Psoas muscle (tissue), 8 donors: ENCODE data around the gene RNF212. TPM values are rescaled to one million over a fixed set of nuclear protein-coding genes. Genes with fewer than 3 reads are reported as not detected.

Source experiments
- ATAC-seq, 4 donors: fragments of 200-7000 bp; cut with Tn5 transposase; one replicate each; pipeline ENCODE4 v1.9.1; 2020; ENCODE audit warnings: moderate library complexity in 3 of 4, mild to moderate bottlenecking in 2 of 4
- DNase-seq, 2 donors: peaks; one replicate each; pipeline ENCODE4 v3.0.0-alpha.2; 2020
- H3K27ac ChIP-seq: fragments of 200-600 bp; one replicate; pipeline ENCODE4 v1.8.0; 2022
- H3K27me3 ChIP-seq, 3 donors: fragments of 200-600 bp in 1 of 3; one replicate each; pipeline versions ENCODE4 v1.6.1 to v1.8.0; 2013 to 2022; ENCODE audit warnings: low read length in 2 of 3, mild to moderate bottlenecking in 2 of 3, moderate library complexity in 1 of 3; ENCODE audit not compliant: insufficient read depth in 3 of 3
- H3K36me3 ChIP-seq, 2 donors: fragments of 200-600 bp in 1 of 2; one replicate each; pipeline versions ENCODE4 v1.6.1 to v1.8.0; 2013 to 2022; ENCODE audit warnings: low read depth in 1 of 2, mild to moderate bottlenecking in 1 of 2, moderate library complexity in 1 of 2; ENCODE audit not compliant: insufficient read depth in 1 of 2
- H3K4me1 ChIP-seq: fragments of 200-600 bp; one replicate; pipeline ENCODE4 v1.8.0; 2022
- H3K4me3 ChIP-seq: fragments of 200-600 bp; one replicate; pipeline ENCODE4 v1.8.0; 2022; ENCODE audit warnings: mild to moderate bottlenecking
- H3K9me3 ChIP-seq: fragments of 200-600 bp; one replicate; pipeline ENCODE4 v1.8.0; 2022
- WGBS, 3 donors: extraction: QIAGEN DNeasy Blood & Tissue Kit; methylation state at CpG; one replicate each; pipeline versions ENCODE4 v1.1.6 to v1.1.7; 2013; 5-methylcytosine and 5-hydroxymethylcytosine counted together
- intact Hi-C, 2 donors: fragments of 100-400 bp; cut with DNase I; formaldehyde crosslinking; loops; one replicate each; pipeline versions ENCODE4 v1.11.0 to v1.14.2; 2022
- polyA plus RNA-seq, 3 donors: library from polyadenylated mRNA; stranded (reverse); fragments of 200-250 nt; gene quantifications; one replicate each; pipeline ENCODE4 v1.2.3, GENCODE V29; 2013
- total RNA-seq, 4 donors: library from RNA; stranded (reverse); fragmentation: NEBNext Ultra II Directional in 2 of 4; extraction: Animal tissue kit (Norgen Biotek cat#: 25700) in 2 of 4; gene quantifications; one replicate each; pipeline versions ENCODE4 v1.2.1 to v1.2.4, GENCODE V29; 2021 to 2023
- TF ChIP-seq, protein P1 (sequence below): fragments of 200-600 bp; IDR thresholded peaks from one replicate; pipeline ENCODE4 v1.8.0; 2022; ENCODE audit warnings: antibody characterized with exemption
- donor health status: healthy with polysubstance abuse.
- donor health status: DM: no; HTN: no; CAD: no; lungs with moderate emphysema.
- donor health status: Bipolar disorder and iron deficiency.
- donor health status: healthy.
- donor health status: DM: yes; HTN: yes; CAD: no.
- donor health status: DM: no; HTN: no; CAD: no.
- donor health status: DM: no; HTN: no; CAD: no.
- donor health status: DM: yes; HTN: yes; CAD: no.

Gene RNF212
- total and polyA plus RNA-seq, 7 donors = 0.03 to 1.5 (median 0.42) TPM

DNA sequence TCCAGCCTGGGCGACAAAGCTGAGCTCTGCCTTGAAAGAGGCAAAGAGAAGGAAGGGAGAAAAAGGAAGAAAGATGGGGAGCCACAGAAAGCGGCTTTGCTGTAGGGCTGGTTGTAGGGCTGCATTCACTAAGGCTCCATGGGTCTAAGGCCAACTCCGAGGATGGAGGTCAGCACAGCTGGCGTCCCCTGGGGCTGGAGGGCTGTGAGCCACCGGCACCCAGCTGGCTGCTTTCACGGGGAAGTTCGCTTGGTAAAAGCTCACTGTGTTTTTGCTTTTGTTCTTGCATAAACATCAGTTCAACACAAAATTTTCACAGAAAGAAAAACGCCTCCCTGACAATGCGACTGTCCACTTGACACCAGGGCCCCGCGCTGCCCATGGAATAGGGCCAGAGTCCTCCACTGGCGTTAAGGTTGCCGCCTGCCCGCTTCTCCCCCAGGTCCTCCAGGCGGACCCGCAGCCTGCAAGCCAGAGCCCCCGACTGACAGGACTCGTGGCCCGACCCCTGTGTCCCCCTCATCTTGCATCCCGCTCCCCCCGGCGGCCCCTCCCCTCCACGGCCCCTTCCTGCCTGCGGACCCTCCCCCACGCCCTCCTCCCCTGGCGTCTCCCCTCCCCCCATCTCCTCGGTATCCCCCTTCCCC is 1.1 kb downstream of the RNF212 start:
- TF ChIP-seq, protein P1, sequence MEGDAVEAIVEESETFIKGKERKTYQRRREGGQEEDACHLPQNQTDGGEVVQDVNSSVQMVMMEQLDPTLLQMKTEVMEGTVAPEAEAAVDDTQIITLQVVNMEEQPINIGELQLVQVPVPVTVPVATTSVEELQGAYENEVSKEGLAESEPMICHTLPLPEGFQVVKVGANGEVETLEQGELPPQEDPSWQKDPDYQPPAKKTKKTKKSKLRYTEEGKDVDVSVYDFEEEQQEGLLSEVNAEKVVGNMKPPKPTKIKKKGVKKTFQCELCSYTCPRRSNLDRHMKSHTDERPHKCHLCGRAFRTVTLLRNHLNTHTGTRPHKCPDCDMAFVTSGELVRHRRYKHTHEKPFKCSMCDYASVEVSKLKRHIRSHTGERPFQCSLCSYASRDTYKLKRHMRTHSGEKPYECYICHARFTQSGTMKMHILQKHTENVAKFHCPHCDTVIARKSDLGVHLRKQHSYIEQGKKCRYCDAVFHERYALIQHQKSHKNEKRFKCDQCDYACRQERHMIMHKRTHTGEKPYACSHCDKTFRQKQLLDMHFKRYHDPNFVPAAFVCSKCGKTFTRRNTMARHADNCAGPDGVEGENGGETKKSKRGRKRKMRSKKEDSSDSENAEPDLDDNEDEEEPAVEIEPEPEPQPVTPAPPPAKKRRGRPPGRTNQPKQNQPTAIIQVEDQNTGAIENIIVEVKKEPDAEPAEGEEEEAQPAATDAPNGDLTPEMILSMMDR = no peak
- Histone ChIP-seq H3K27ac (no peak overlapping the region), H3K4me3 (no peak overlapping the region), H3K27me3 (peaks cover 2 to 52% (median 13%) of the 10 kb centered on the region in 3 donors), H3K36me3 (no peaks in the 10 kb centered on the region), H3K9me3 (no peaks in the 10 kb centered on the region), H3K4me1 (no peaks in the 10 kb centered on the region)
- DNase-seq = peak in 1 of 2 donors; percentile 79
- intact Hi-C loops = no loop called here
- ATAC-seq = no peak
- 38 to 51% (median 41%) methylated on average over 20 to 27 of the region's 27 CpGs for WGBS, 3 donors

GRCh38 chr4:1111259-1111809 is 2.0 kb downstream of the RNF212 start:
- Histone ChIP-seq H3K36me3 (no peaks in the 10 kb centered on the region), H3K27me3 (peaks cover 0 to 52% (median 13%) of the 10 kb centered on the region in 3 donors), H3K27ac (no peak overlapping the region), H3K4me1 (no peaks in the 10 kb centered on the region), H3K4me3 (no peak overlapping the region), H3K9me3 (no peaks in the 10 kb centered on the region)
- ATAC-seq = peak in 1 of 4 donors; percentile 40
- 75 to 83% (median 78%) methylated on average over 8 of the region's 8 CpGs for WGBS, 3 donors
- TF ChIP-seq, protein P1 = no peak
- DNase-seq = peak in 1 of 2 donors; percentile 54
- intact Hi-C loops = no loop called here

GRCh38 chr4:1109898-1110506 is 3.4 kb downstream of the RNF212 start:
- WGBS, 3 donors = 35 to 48% (median 42%) methylated on average over 8 of the region's 8 CpGs
- Histone ChIP-seq H3K4me3 (no peak overlapping the region), H3K27me3 (peaks cover 0 to 44% (median 13%) of the 10 kb centered on the region in 3 donors), H3K27ac (no peak overlapping the region), H3K36me3 (no peaks in the 10 kb centered on the region), H3K9me3 (no peaks in the 10 kb centered on the region), H3K4me1 (no peaks in the 10 kb centered on the region)
- intact Hi-C loops = no loop called here
- DNase-seq (no peak), ATAC-seq (no peak)
- TF ChIP-seq, protein P1 = no peak

DNA sequence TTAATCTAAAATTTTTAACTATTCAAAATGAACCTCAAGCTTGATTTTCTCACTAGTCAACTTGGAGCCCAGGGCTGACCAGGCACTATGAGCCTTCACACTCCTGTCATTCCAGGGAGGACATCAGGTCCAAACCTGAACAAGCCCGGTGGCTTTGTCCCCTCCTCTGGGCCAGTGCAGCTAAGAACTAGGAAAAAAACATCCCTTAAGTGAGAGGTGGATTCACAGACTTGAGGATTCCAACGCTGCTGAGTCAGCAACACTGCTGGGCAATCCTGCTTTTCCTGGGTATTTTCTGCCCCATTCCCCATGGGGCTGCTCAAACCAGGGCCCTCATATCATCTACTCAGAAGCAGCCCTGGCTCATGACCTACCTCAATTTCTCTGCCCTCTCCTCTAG is 4.0 kb downstream of the RNF212 start:
- WGBS, 3 donors = 75 to 82% (median 82%) methylated on average over 2 of the region's 2 CpGs
- intact Hi-C loops = no loop called here
- DNase-seq (no peak), ATAC-seq (no peak)
- Histone ChIP-seq H3K4me1 (no peaks in the 10 kb centered on the region), H3K36me3 (no peaks in the 10 kb centered on the region), H3K27me3 (peaks cover 0 to 37% (median 13%) of the 10 kb centered on the region in 3 donors), H3K9me3 (no peaks in the 10 kb centered on the region), H3K4me3 (no peak overlapping the region), H3K27ac (no peak overlapping the region)
- TF ChIP-seq, protein P1 = no peak
